ENCODE data around the gene ZMYND10.

The ZMYND10 gene

GRCh38 chr3:50326182-50326541 lies 19.4 kb downstream of the ZMYND10 start:
- DNase-seq (ENCODE audit: low read depth) = no peak
- no peak for TF ChIP-seq CTCF (IDR thresholded peaks at IDR 0.05; ENCODE audit: low read length, missing control alignments)
- no peak overlapping the region for H3K4me3 ChIP-seq (replicated peaks; ENCODE audit: low read depth, low read length)

- no peak for TF ChIP-seq CTCF (IDR thresholded peaks at IDR 0.05; ENCODE audit: low read length, missing control alignments)
Measured at GRCh38 chr3:50325497-50326181, 19.9 kb downstream of the ZMYND10 start.

GRCh38 chr3:50325113-50325480 lies 20.4 kb downstream of the ZMYND10 start:
- TF ChIP-seq CTCF (IDR thresholded peaks at IDR 0.05; ENCODE audit: low read length, missing control alignments) = no peak
- no peak overlapping the region for H3K4me3 ChIP-seq (replicated peaks; ENCODE audit: low read depth, low read length)
- DNase-seq (ENCODE audit: low read depth) = no peak

More at GRCh38 chr3:50325497-50326181, 19.9 kb downstream of the ZMYND10 start:
- no peak for DNase-seq (ENCODE audit: low read depth)
- H3K4me3 ChIP-seq (replicated peaks; ENCODE audit: low read depth, low read length) = no peak overlapping the region

GRCh38 chr3:50324351-50325112 lies 21.0 kb downstream of the ZMYND10 start:
- H3K4me3 ChIP-seq (replicated peaks; ENCODE audit: low read depth, low read length) = no peak overlapping the region
- TF ChIP-seq CTCF (IDR thresholded peaks at IDR 0.05; ENCODE audit: low read length, missing control alignments) = peak; percentile 89
- DNase-seq (ENCODE audit: low read depth) = peak; percentile 73

GRCh38 chr3:50323614-50324199 lies 21.8 kb downstream of the ZMYND10 start:
- no peak for DNase-seq (ENCODE audit: low read depth)
- no peak overlapping the region for H3K4me3 ChIP-seq (replicated peaks; ENCODE audit: low read depth, low read length)
- no peak for TF ChIP-seq CTCF (IDR thresholded peaks at IDR 0.05; ENCODE audit: low read length, missing control alignments)

- H3K4me3 ChIP-seq (replicated peaks; ENCODE audit: low read depth, low read length) = peak overlapping the region; percentile 79
- TF ChIP-seq CTCF (IDR thresholded peaks at IDR 0.05; ENCODE audit: low read length, missing control alignments) = no peak
- DNase-seq (ENCODE audit: low read depth) = no peak
Measured at GRCh38 chr3:50323092-50323600, 22.4 kb downstream of the ZMYND10 start.
